Right lobe of liver (tissue), 6 donors: ENCODE measurements around the gene LMNTD1. TPM values are rescaled to one million over a fixed set of nuclear protein-coding genes. Genes with fewer than 3 reads are reported as not detected.
A peak's percentile ranks its signal among the peaks of the same experiment; 100 is the strongest.

ENCODE experiments used
- ATAC-seq, 4 donors: fragments of 200-7000 bp; cut with Tn5 transposase; one replicate each; pipeline ENCODE4 v1.9.1; 2020; ENCODE audit warnings: mild to moderate bottlenecking in 4 of 4, moderate library complexity in 4 of 4
- DNase-seq, 3 donors: peaks; one replicate each; pipeline ENCODE4 v3.0.0-alpha.2; 2020
- H3K27ac ChIP-seq, 3 donors: fragments of 200-600 bp; one replicate each; pipeline ENCODE4 v1.8.0; 2022
- H3K27me3 ChIP-seq, 2 donors: fragments of 200-600 bp; one replicate each; pipeline ENCODE4 v1.8.0; 2022
- H3K36me3 ChIP-seq, 4 donors: fragments of 200-600 bp; sonication (generic) in 1 of 4; one replicate each; pipeline versions ENCODE4 v1.5.1 to v1.8.0; 2017 to 2022; ENCODE audit warnings: control low read depth in 1 of 4
- H3K4me1 ChIP-seq, 4 donors: fragments of 200-600 bp; sonication (generic) in 1 of 4; one replicate each; pipeline versions ENCODE4 v1.5.1 to v1.8.0; 2017 to 2022; ENCODE audit warnings: control low read depth in 1 of 4
- H3K4me3 ChIP-seq, 3 donors: fragments of 200-600 bp; one replicate each; pipeline ENCODE4 v1.8.0; 2022
- H3K9me3 ChIP-seq, 4 donors: fragments of 200-600 bp; sonication (generic) in 1 of 4; one replicate each; pipeline versions ENCODE4 v1.5.1 to v1.8.0; 2017 to 2022; ENCODE audit warnings: control low read depth in 1 of 4
- POLR2A ChIP-seq: fragments of 450-650 bp; IDR thresholded peaks from one replicate; pipeline ENCODE4 v1.6.1; 2017; ENCODE audit warnings: antibody characterized with exemption, mild to moderate bottlenecking
- WGBS: methylation state at CpG from one replicate; pipeline ENCODE4 v1.1.6; 2018; ENCODE audit warnings: low coverage, low lambda C conversion rate; ENCODE audit not compliant: insufficient coverage; ENCODE audit errors: missing lambda C conversion rate; 5-methylcytosine and 5-hydroxymethylcytosine counted together
- intact Hi-C, 2 donors: fragments of 100-400 bp; cut with DNase I; formaldehyde crosslinking; loops; one replicate each; pipeline versions ENCODE4 v1.11.2 to v1.14.1; 2022
- total RNA-seq, 6 experiments: library from RNA; depleted of rRNA in 2 of 6; stranded (reverse); fragments of >200 nt in 2 of 6; fragmentation: NEBNext Ultra II Directional in 3 of 6; extraction: Animal tissue kit (Norgen Biotek cat#: 25700) in 3 of 6; gene quantifications; one replicate each; pipeline versions ENCODE4 v1.1.0 to v1.2.4, GENCODE V29; 2016 to 2023
- TF ChIP-seq, protein P1 (sequence below), 4 donors: fragments of 200-600 bp in 3 of 4; fragments of 450-650 bp in 1 of 4; IDR thresholded peaks; one replicate each; pipeline versions ENCODE4 v1.5.1 to v1.8.0; 2016 to 2022; ENCODE audit warnings: antibody characterized with exemption in 4 of 4, mild to moderate bottlenecking in 2 of 4
- donor health status: DM: no; HTN: yes; CAD: no.
- donor health status: DM: no; HTN: no; CAD: no.
- donor health status: DM: no; HTN: no; CAD: no.
- donor health status: DM: no; HTN: yes; CAD: no.
- donor health status: DM: no; HTN: yes; CAD: no.

LMNTD1 gene
- total RNA-seq, 6 experiments from 2014 or later: not detected

DNA sequence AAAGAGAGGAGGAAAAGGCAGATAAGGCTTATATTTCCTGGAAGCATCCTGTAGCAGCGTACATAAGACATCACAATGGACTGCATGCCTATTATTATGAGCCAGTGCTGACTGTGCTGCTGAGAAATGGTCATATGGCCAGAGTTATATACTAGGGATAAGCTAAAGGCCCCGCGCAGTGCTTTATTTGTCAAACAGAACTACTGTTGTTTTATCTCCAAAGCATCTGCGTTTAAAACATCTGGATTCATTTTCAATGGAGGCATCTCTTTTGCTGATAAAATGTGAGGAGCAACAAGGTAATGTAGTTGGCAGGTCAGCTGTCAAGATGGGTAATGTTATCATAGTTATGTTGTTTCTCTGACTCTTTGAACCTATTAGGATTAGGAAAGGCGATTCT, 28.0 kb upstream of the LMNTD1 start:
- Histone ChIP-seq H3K4me1 (peaks cover 0 to 14% (median 3%) of the 10 kb centered on the region in 4 donors), H3K4me3 (no peak overlapping the region), H3K27ac (no peak overlapping the region), H3K36me3 (no peaks in the 10 kb centered on the region), H3K9me3 (no peaks in the 10 kb centered on the region), H3K27me3 (no peaks in the 10 kb centered on the region)
- ATAC-seq (no peak), DNase-seq (no peak)
- WGBS: 84% methylated on average over 5 of the region's 5 CpGs
- no peak for TF ChIP-seq POLR2A
- TF ChIP-seq, protein P1, sequence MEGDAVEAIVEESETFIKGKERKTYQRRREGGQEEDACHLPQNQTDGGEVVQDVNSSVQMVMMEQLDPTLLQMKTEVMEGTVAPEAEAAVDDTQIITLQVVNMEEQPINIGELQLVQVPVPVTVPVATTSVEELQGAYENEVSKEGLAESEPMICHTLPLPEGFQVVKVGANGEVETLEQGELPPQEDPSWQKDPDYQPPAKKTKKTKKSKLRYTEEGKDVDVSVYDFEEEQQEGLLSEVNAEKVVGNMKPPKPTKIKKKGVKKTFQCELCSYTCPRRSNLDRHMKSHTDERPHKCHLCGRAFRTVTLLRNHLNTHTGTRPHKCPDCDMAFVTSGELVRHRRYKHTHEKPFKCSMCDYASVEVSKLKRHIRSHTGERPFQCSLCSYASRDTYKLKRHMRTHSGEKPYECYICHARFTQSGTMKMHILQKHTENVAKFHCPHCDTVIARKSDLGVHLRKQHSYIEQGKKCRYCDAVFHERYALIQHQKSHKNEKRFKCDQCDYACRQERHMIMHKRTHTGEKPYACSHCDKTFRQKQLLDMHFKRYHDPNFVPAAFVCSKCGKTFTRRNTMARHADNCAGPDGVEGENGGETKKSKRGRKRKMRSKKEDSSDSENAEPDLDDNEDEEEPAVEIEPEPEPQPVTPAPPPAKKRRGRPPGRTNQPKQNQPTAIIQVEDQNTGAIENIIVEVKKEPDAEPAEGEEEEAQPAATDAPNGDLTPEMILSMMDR (IDR thresholded peaks at IDR 0.05): no peak
- intact Hi-C loops: no loop called here

DNA sequence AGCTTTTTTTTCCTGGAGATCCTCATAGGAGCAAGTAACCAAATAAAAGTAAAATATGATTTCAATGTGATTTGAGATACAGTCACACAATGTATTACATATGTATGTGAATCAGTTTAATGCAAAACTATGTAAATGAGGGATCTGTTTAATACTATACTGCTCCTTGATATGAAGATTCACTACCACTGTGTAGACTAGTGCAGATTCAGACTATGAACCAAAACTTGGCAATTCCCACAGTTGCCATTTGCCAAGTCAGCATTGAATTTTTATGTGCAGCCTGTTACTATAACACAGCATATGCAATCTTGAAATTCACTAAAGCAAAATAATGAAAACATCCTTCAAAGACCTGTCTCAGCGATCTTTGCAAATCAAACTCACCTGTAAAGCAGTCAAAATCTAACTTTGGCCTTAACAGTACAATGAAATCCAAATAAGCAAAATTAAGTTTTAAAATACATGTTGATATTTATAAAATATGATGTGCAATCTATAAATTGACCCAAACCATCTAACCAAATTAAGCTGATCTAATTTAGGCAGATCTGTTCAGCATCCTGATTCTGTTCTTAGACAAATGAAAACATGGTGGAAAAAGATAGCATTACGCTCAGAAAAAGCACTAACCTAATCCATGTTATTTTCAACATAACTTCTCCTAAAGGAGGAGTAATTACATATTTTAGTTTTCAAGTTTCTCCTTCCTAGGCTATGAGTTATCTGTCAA, 25.5 kb upstream of the LMNTD1 start:
- no peak overlapping the region for H3K27ac ChIP-seq
- DNase-seq (no peak), ATAC-seq (no peak)
- H3K4me1 ChIP-seq: no peaks in the 10 kb centered on the region
- TF ChIP-seq, protein P1 (IDR thresholded peaks at IDR 0.05): no peak
- TF ChIP-seq POLR2A: no peak
- H3K27me3 ChIP-seq: no peaks in the 10 kb centered on the region
- H3K36me3 ChIP-seq: no peaks in the 10 kb centered on the region
- intact Hi-C loops: no loop called here
- WGBS: 88% methylated on average over 2 of the region's 2 CpGs
- no peak overlapping the region for H3K4me3 ChIP-seq
- H3K9me3 ChIP-seq: no peaks in the 10 kb centered on the region

DNA sequence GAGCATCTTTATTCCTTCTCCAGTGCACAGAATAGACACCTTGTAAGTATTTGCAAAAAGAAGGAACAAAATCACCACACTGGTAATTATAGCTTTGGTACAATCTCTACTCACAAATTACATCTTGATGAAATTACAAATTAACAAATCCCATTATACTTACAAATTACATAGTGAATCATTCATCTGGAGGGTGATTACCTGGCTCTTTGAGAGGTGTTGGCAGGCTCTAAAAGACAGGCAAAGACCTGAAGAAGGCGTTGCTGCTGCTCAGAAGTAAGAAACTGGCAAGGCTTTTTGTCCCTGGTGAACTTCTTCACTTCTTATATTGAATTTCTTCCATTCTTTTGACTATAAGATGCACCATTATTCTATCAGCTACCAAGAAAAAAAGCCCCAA, 21.7 kb upstream of the LMNTD1 start:
- ATAC-seq (no peak), DNase-seq (no peak)
- Histone ChIP-seq H3K36me3 (no peaks in the 10 kb centered on the region), H3K27me3 (no peaks in the 10 kb centered on the region), H3K4me3 (no peak overlapping the region), H3K9me3 (no peaks in the 10 kb centered on the region), H3K27ac (no peak overlapping the region), H3K4me1 (no peaks in the 10 kb centered on the region)
- intact Hi-C loops: no loop called here
- 67% methylated on average over 1 of the region's 1 CpG for WGBS
- no peak for TF ChIP-seq POLR2A

DNA sequence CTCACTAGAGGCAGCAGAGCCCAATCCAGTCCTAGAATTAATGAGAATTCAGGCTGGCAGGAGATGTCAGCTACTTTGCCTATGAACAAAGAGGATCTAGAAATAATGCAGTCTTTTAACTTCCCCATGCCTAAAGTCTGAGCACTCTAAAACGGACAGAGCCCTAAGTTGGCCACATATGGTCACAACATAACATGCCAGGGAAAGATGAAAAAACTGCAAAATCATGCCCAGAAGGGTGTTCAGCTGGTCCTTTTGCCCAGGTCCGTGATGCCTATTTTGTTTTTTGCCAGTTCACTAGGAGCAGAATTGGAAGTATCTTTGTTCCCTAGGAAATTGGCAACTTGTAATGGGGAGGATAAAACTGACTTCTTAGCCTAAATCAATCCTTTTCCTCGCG, 20.3 kb upstream of the LMNTD1 start:
- DNase-seq: no peak
- H3K4me3 ChIP-seq: no peak overlapping the region
- H3K9me3 ChIP-seq: no peaks in the 10 kb centered on the region
- no peak overlapping the region for H3K27ac ChIP-seq
- H3K36me3 ChIP-seq: no peaks in the 10 kb centered on the region
- H3K4me1 ChIP-seq: no peaks in the 10 kb centered on the region
- TF ChIP-seq, protein P1 (IDR thresholded peaks at IDR 0.05): no peak
- TF ChIP-seq POLR2A: no peak
- WGBS: 77% methylated on average over 4 of the region's 4 CpGs
- intact Hi-C loops: no loop called here
- no peaks in the 10 kb centered on the region for H3K27me3 ChIP-seq
- ATAC-seq: no peak

DNA sequence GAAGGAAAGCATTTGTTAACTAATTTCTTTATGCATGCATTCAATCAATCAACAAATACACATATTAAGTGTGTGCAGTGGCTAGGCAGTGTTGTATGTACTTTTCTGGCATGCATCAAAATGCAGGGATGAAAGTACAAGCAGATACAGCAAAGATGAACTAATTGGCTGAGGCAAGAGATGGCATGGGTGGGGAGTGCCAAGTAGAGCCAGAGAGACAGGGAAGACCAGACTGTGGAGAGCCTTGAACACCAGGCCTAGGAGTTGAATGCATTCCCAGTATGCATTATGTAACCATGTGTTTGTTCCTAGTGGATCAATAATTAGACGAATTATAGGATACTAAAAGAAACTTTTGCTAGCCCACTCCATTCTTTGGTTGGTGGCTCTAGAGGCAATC, 17.3 kb upstream of the LMNTD1 start:
- intact Hi-C loops: no loop called here
- Histone ChIP-seq H3K36me3 (no peaks in the 10 kb centered on the region), H3K4me3 (no peak overlapping the region), H3K9me3 (no peaks in the 10 kb centered on the region), H3K27me3 (no peaks in the 10 kb centered on the region), H3K4me1 (no peaks in the 10 kb centered on the region), H3K27ac (no peak overlapping the region)
- DNase-seq (peak in 1 of 3 donors; percentile 53), ATAC-seq (peak; percentile 57 to 88 (median 71))
- no peak for TF ChIP-seq POLR2A
- TF ChIP-seq, protein P1 (IDR thresholded peaks at IDR 0.05): no peak
- WGBS: 33% methylated on average over 1 of the region's 1 CpG
